NB4 (cell line): ENCODE measurements around the gene PTX3.

Source experiments
- MYC ChIP-seq: IDR thresholded peaks from 2 replicates; pipeline ENCODE4 v1.6.1; 2011; ENCODE audit warnings: low read depth, low read length
- POLR2A ChIP-seq: IDR thresholded peaks from 2 replicates; pipeline ENCODE4 v1.6.1; 2011; ENCODE audit warnings: mild to moderate bottlenecking; ENCODE audit not compliant: insufficient read length; ENCODE audit errors: extremely low read depth
- TF ChIP-seq, protein P1 (sequence below): IDR thresholded peaks from one replicate; pipeline ENCODE4 v1.5.1; 2012; ENCODE audit warnings: low read depth, low read length
- TF ChIP-seq, protein P2 (sequence below): IDR thresholded peaks from 2 replicates; pipeline ENCODE4 v1.6.1; 2011; ENCODE audit warnings: low read depth, low read length

DNA sequence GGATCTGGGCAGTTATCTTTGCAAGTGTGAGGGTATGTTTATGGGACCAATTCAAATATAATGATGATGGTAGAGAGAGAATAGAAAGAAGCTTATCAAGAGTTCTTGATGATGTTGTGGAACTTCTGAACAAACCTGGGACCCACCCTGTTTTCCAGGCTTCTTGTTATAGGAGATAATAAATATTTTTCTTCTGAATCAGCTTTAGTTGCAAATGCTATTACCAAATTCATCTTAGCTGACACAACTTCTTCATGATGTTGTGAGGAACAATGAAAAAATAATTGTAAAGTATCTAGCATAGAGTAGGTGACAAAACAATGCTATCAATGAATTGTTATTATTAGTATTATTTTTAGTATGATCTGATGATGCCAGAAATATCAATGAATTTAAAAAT lies 43.5 kb upstream of the PTX3 start:
- TF ChIP-seq, protein P1, sequence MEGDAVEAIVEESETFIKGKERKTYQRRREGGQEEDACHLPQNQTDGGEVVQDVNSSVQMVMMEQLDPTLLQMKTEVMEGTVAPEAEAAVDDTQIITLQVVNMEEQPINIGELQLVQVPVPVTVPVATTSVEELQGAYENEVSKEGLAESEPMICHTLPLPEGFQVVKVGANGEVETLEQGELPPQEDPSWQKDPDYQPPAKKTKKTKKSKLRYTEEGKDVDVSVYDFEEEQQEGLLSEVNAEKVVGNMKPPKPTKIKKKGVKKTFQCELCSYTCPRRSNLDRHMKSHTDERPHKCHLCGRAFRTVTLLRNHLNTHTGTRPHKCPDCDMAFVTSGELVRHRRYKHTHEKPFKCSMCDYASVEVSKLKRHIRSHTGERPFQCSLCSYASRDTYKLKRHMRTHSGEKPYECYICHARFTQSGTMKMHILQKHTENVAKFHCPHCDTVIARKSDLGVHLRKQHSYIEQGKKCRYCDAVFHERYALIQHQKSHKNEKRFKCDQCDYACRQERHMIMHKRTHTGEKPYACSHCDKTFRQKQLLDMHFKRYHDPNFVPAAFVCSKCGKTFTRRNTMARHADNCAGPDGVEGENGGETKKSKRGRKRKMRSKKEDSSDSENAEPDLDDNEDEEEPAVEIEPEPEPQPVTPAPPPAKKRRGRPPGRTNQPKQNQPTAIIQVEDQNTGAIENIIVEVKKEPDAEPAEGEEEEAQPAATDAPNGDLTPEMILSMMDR = no peak
- TF ChIP-seq POLR2A (no peak), MYC (no peak)
- TF ChIP-seq, protein P2, sequence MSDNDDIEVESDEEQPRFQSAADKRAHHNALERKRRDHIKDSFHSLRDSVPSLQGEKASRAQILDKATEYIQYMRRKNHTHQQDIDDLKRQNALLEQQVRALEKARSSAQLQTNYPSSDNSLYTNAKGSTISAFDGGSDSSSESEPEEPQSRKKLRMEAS = no peak
